HT1080 (cell line): ENCODE results near the gene MTARC1. TPM values are rescaled to one million over a fixed set of nuclear protein-coding genes. Genes with fewer than 3 reads are reported as not detected.

ENCODE experiments used
- DNase-seq: peaks from one replicate; pipeline ENCODE4 v3.0.0-alpha.2; 2015; ENCODE audit warnings: low read depth
- total RNA-seq: library from RNA; depleted of rRNA; stranded (reverse); fragments of >200 nt; shearing (Covaris generic); gene quantifications from 2 replicates; pipeline ENCODE4 v1.2.3, GENCODE V29; 2014

The MTARC1 gene
- total RNA-seq, 1 experiment from 2014 or later = 0.05 TPM

DNA sequence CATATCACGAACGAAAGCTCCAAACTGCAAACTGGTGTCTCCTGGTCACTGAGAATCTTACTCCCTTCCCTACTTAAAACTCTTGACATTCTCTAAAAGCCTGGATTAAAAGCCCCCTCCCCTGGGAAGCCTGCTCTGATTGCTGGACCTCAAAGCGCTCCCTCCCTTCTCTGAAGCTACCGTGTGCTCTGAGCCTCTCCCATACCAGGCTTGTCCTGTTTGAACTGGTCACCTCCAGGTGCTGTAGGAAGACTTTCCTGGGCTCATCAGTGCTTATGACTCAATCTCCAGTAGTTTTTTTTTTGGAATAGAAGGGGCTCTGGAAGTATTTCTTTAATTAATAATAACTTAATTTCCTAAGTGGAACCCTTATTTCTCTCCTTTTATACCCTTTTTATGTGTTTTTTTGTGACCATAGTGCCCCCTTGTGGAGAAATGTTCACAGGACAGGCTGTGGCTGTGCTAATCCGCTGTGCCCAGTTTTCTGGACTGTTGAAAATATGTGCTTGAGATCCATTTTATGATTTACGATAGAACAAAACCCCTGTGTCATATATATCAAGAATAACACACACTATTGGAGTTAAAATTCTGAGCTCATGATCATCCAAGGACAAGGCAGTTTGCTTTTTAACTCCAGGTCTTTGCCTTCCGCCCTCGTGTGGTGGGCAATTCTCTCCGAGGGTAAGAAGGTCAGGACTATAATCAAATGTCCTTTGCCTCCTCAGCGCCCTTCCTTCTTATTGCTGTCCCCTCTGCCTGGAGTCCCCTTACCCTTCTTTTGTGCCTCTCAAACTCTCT is 16.9 kb downstream of the MTARC1 start:
- DNase-seq = peak; percentile 43

DNA sequence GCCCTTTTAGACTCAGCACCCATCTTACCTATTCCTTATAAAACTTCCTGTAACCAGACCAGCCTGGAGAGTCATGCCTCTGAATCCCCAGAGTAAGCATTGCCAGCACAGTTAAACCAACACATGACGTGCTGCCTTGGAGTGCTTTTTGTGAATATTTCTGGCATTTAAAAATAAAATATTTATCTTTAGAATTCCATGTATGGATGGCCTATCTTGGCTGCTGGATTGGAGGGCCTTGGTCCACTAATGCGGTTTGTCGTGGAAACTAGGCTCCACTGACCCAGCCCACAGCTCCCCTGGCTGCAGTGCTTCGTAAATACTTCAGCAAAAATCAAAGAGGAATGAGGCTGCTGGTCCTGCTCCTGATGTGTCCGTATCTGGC is 17.5 kb downstream of the MTARC1 start:
- DNase-seq = no peak

DNA sequence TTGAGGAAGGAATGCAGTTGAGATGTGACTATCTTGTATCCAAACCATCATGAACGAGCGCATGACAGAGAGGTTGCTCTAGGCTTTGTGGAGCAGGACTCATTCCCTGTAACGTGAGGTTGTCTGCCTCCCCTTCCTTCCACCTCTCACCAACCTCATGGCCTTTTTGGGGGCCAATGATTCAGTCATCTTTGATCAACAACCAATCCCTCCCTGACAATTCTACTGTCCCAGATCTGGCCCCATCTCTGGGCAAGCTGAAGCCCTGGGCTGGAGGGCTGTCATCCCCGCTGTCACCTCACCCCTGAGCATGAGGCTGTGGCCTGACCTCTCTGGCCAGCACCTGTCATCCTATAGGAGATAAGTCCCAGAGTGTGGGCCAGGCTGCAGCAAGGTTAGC is 19.7 kb downstream of the MTARC1 start:
- no peak for DNase-seq

DNA sequence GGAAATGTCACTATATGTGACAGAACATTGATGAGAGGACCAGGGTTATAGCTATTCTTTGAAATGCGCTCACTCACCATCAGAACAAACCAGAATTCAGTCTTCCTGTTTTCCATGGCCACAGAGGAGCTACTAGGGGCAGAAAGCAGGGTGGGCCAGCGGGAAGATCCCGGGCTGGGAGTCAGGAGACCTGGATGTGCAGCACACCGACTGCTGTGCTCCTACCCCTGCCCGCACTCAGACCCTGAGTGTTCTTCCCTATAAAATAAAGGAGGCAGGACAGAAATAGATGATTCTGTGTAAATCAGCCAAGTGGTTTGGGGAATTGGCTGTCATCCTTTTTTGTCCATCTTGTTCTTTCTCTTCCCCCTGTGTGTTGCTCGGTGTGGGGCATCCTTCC is 21.0 kb downstream of the MTARC1 start:
- DNase-seq = no peak

DNA sequence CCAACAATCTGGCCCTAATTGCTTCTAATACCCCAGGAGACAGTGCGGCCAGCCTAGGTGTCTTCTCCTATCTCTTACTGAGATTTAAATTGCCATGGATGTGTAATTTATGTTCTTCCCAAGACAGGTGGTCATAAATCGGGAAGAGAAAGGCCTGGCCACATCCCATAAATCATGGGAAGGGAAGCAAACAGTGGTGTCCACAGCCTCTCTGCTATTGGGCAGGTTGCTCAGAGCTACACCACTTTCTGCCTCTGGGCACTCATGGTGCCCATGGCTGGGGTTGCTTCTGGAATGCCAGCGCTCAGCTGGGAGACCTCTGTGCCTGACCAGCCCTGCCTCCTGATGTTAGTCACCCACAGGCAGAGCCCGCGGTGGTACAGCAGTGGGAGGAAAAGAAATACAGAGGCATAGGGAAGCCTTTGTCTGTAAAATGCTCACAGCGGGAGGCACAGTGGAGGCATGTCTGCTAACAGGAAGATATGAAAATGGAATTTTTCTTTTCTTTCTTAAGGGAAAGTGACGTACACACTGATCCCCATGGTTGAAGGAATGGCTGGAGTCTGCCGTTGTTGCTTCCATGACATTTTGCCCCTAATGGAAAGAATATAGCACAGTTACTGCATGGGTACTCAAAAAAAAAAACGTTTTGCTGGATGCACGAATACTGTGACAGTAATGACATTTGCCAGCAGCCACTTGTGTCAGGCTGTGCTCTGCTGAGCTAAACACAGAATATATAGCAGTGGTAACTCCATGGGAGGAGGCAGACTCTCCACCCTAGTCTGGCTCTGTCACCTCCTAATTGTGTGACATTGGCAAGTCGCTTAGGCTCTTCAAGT is 21.9 kb downstream of the MTARC1 start:
- peak; percentile 85 for DNase-seq

DNA sequence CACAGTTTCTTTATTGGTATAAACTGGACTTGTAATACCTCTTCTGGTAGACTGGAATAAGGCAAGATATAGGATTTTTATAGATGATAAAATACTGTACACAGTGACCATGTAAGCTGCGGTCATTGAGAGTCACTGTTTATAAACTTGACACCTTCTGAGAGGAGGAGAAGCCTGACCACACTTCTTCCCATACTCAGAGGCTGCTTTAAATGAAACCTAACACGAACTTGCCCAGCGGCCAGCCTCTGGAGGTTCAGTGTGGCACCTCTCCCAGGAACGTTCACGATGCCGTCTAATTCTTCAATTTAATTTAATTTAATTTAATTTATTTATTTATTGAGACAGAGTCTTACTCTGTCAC is 22.5 kb downstream of the MTARC1 start:
- no peak for DNase-seq

DNA sequence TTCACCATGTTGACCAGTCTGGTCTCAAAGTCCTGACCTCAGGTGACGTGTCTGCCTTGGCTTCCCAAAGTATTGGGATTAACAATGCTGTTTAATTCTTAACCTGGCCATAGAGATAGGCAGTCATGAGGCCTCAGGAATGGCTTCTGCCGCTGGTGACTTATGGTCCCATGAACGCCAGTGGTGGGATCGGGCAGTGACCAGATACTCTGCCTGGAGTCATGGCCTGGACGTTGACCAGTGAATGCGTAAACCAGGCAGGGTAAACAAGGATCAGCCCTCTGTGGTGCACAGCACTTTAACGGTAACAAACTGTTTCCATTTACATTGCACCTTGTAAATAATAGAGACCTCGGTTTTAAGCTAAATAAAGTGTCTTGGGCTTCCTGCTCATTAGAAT is 23.0 kb downstream of the MTARC1 start:
- DNase-seq = no peak

DNA sequence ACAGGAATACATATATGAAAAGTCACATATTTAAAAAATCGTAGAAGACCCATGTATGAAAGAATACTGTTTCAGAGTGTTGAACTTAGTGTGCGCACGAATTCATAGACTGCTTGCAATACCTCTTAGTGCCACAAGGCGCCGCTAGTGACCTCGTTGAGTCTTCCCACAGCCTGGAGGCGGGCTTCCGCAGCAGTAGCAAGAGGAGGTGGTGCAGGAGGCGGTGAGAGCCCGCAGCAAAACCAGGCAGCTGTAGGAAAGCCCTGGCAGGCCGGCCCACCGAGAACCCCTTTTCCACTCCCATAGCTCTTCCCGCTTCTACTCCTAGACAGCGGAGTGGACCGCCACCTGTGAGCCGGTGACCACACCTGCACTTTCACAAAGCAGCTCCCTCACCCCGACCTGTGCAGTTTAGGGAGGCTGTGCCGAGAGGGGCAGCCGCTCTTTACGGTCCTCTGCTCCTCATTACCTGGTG is 23.5 kb downstream of the MTARC1 start:
- DNase-seq = peak; percentile 43

DNA sequence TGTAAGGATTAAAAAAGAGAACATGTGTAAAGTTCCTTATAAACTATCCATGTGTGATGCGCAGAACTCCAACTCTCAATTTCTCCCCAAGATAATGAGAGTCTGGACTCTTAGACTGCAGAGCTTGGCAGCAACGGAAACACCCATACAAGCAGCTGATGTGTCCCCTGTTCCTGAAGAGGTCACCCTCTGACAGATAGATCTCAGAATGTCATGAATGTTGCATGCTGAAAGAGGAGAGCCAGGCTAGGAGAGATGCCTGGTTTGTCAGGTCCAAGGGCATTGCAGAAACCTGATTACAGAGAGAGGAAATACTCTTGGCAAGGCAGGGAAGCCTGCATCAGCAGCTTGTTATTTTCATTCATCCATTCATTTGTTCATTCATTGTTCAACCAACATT is 24.2 kb downstream of the MTARC1 start:
- no peak for DNase-seq

DNA sequence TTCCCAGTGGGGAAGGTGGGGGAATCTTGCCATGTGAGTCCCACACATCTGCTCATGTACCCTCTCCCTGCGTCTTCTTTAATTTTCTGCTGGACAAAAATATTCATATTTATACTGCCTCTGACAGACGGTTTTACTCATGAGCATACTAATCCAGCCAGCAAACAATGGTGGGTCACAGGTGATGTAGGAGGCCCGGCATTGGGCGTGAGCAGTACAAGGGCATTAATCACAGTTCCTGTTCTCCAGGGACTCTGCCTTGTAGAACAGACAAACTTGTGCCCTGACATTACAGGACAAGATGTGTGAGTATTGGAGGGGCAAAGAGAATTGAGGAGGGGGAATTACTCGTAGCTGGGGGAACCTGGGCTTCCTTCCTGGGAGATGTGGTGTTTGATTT is 25.0 kb downstream of the MTARC1 start:
- peak; percentile 16 for DNase-seq

DNA sequence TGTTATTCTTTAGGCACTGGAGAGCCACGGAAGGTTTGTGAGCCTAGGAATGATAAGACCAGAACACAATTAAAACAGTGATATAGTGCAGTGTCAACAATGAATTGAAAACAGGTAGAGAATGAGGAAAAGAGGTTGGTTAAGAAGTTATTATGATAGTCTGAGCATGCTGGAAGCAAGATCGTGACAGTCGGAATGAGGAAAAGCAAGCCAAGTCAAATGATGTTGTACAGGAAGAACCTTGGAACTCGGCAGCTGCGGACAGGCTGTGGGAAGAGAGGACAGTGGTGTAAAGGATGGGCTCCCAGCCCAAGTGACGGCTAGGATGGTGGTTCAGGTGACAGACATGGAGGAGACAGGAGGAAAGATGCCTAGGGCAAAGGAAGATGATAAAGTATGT is 25.6 kb downstream of the MTARC1 start:
- DNase-seq = no peak

DNA sequence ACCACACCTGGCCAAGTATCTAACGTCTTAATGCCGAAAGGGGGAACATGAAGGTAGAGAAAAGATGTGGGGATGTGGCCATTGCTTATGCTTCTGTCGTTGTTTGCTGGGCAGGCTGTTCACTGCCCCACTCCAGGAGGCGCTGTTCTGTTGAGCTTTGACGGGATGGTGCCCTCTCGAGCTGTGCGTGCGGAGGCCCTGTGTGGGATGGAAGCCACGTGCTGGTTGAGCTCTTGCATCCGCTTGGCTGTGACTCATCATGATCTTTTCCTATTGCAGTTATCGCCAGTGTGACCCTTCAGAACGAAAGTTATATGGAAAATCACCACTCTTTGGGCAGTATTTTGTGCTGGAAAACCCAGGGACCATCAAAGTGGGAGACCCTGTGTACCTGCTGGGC is 26.3 kb downstream of the MTARC1 start:
- DNase-seq = peak; percentile 49

DNA sequence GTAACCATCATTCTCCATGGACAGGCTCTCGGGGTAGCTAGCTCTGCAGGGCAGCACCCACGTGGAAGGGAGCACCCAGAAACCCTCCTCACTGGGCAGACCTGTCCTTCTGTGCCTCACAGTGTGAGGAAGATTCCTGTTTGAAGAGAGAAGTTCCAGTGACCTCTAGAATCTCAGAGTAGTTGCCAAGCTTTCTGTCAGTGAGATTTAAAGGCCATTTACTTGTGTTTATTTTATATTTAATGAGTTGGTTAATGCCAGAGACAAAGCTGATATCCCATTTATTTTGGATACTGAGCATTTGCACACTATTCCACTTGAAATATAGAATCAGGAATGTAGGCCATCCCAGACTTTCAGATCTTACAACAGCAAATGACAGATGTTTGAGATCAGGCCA is 28.7 kb downstream of the MTARC1 start:
- DNase-seq = no peak

DNA sequence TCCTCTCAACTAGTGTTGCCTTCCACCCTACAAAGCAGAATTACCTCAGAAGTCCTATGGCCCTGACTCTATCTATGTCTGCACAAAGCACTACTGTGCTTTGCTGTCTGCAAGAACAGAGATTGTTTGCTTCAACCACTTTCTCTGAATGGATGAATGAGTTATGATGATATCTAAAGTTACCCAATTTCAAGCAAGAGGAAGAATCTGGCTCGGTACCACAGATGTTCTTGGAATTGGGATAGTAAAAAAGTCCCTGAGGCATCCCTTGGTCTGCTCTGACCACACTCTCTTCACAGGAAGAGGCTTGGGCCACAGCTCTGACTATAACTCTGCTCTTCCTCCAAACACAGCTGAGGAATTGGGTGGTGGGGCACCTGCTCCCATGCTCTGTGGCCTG is 31.2 kb downstream of the MTARC1 start:
- DNase-seq = no peak

DNA sequence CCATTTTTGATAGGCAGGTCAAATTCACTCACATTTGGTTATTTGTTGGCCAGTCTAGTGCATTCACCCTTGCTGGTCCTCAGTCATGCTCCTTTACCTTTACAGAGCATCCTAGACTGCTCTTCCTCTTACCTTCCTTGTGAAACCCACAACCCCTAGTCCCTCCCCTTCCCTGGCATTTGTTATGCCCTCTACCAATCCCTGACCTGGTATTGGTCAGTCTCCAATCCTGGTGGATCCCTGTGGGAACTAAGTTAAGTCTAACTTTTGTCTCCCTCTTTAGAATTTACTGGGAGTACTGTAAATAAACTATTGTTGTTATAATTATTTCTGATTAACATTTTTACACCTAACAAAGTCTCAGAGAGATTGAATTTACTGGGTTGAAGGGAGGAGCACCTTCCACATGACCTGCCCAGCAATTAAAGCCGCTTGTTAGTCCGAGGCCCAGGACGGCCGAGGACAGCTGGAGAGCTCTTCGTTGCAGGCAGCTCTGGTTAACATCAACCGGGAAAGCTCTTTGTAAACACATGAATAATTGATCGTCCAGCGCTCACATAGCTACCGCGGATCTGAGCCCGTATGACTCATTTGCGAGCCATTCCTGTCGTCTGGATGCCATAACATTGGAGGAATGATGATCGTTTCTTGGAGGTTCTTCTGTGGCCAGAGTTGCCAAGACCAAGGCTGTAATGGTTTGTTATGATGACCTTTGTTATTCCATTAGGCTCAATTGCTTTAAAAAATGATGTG is 31.9 kb downstream of the MTARC1 start:
- peak; percentile 60 for DNase-seq

DNA sequence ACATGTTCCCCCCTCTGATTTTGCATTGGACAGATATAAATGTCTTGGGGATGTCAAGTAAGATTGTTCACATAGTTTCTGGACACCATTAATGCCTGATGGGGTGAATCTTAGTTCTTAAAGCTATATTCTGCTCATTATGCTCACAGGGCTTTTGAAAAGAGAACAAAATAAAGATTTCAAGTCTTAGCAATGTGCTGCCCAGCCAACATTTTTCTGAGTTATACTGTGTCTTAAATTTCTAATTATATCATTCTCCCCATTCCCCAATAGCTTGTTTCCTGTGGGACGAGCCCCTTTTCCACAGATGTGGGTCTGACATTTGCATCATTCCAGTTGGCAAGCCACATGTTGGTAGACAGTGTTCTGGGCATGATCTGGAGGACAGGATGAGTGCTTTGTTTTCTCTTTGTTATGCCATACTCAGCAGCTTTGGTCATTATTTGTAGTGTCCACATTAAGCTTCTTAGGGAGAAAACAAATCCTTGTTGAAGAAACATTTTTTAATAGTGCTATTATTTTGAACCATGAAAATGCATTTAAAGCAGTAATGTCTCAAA is 32.8 kb downstream of the MTARC1 start:
- no peak for DNase-seq

DNA sequence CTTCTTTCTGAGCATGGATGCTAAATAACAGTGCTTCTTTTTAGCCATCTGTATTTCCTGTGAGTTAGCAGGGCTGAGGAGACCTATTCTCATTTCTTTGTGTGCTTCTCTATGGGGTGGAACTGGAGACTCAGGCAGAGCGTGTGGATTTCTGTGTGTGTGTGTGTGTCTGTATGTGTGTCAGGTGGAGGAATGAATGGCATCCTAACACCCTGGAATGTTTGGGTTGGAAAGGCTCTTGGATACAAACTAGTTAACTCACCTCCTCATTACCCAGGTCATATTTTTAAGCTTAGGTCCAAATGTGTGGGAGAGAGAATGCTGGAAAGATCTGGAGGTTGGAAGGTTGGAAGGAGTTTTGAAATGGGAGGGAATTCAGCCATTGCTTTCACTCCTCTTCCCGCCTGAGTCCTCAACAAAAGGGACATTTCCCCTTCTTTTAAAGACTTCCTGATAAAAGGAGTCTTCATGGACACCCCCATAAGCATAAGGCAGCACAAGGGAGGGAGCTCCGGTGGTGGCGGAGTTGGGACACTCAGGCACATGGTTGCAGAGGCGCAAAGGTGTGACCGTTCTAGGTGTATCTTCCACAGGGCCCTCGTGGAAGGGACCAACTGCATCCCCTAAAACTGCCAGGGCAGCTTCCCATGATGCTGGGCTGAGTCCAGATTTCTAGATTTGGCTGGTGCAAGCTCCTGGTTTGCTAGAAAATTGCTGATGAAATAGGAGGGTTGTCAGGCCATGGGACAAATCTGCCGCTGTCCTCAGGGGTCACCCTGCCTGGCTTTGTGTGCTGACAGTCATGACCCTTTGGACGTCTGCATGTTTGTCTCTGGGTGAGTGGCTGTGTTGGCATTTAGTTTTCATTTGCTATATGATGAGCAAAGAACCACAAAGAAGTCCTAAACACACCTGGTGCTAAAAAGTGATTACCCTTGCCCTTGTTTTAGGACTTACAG is 37.6 kb downstream of the MTARC1 start:
- DNase-seq = no peak

DNA sequence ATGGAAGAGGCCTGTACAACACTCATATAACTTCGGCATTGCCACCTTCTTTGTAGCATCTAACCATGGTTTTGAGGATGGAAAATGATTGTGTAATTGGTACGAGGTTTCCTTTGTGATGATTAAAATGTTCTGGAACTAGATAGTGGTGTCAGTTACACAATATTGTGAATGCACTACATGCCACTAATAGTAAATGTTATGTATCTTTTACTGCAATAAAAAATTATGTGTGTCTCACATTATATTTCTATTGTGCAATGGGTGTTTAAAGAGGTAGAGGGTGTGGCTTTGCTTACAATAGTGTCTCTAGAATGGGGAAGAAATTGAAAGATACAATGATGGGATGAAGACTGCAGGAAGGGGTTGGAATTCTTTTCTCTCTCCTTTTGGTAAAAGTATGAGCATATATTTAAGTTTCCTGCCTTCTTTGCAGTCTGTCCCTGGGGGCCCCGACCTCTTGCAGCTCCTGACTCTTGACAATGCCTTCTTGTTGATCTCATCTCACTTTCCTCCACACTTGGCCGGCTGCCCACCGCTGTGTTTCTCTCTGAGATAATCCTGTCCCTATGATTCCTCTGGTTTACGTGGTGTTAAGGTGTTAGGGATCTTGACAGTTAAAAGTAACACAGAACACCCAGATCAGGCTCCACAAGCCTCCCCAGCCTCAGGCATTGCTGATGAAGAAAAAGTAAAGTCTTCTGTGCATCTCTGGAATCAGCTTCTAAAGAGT is 39.3 kb downstream of the MTARC1 start:
- DNase-seq = no peak

DNA sequence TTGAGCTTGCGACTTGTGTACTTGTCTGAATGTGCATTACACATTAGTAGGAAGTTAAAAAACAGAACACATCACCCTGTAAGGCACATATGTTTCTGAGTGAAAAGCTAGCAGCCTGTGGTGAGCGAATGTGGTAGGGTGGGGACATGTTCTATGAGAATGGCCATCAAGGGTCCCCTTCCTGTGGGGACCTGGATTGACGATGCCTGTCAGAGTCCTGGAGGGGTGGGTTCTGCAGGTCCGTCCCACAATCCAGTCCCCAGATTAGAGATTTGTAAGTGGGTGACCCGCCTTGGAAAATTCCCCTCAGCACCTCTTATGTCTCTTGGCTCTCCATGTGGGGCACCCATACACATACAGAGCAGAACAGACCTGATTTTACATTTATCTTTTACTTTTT is 40.0 kb downstream of the MTARC1 start:
- no peak for DNase-seq
